ENCODE data around the gene ROR2. TPM values are rescaled to one million over a fixed set of nuclear protein-coding genes. Genes with fewer than 3 reads are reported as not detected.
A peak's percentile ranks its signal among the peaks of the same experiment; 100 is the strongest.

Gene ROR2
- total and polyA plus RNA-seq, 2 donors: 4.5 to 7.1 TPM

DNA sequence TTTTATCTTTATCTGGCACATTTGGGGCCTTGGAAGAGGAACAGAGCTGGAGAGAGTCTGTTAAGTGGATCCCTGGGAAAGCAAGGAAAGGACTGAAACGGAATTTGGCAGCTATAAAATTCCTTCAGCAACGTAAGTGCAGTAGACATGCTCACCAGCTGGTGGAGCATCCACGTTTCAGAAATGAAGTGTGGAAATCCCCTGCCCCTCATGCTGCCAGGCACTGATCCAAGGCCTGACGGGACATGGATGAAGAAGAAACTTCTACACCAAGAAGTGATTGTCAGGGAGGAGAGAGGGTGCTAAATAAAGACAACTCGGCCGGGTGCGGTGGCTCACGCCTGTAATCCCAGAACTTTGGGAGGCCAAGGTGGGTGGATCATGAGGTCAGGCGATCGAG is 209.3 kb downstream of the ROR2 start:
- Histone ChIP-seq H3K27ac (ENCODE audit: low read depth in 1 of 2, low read length in 1 of 2) (no peak overlapping the region), H3K36me3 (ENCODE audit: control insufficient read depth in 2 of 2, insufficient read depth in 2 of 2, low read length in 1 of 2) (no peaks in the 10 kb centered on the region), H3K9me3 (ENCODE audit: control insufficient read depth in 2 of 2, insufficient read depth in 1 of 2, low read length in 1 of 2) (no peaks in the 10 kb centered on the region), H3K4me1 (ENCODE audit: control insufficient read depth in 2 of 2, insufficient read depth in 2 of 2, low read length in 2 of 2) (no peaks in the 10 kb centered on the region), H3K4me3 (ENCODE audit: low read length in 2 of 2) (no peak overlapping the region), H3K27me3 (ENCODE audit: control insufficient read depth in 2 of 2, insufficient read depth in 1 of 2, low read length in 1 of 2) (no peaks in the 10 kb centered on the region)
- WGBS: 91% methylated on average over 10 of the region's 10 CpGs
- peak in 2 of 9 donors; percentile 2 to 24 for DNase-seq (ENCODE audit: low read depth in 6 of 9, low spot score in 9 of 9)

DNA sequence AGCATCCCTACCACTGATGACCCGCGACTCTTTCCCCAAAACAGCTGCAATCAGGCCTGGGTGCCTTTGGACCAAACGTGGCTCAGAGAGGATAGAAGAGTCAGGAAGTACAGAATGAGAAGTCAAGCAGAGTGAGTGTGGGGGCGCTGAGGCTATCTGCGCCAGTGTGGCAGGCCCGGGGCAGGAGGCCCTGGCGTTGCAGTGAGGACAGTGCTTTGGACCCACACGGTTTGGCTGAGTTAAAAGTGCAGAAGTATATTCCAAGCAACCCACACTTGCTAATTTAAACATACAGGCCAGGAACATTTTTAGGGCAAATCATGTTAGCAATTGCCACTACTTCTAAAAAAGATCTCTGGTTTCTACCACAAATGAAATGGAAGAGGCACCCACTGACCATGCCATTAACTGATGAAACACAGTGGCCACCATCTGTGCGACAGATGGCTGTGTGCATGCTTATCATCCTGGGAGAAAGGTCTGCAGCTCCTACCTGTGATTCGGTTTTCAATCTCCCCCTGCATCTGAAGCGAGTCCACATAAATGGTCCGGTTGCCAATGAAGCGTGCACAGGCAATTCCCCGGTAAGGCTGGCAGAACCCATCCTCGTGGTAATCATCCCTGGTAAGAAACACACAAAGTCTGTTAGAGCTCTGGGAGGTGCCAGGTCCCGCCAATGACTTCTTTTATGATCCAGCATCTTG is 213.0 kb downstream of the ROR2 start:
- Histone ChIP-seq H3K36me3 (ENCODE audit: control insufficient read depth in 2 of 2, insufficient read depth in 2 of 2, low read length in 1 of 2) (no peaks in the 10 kb centered on the region), H3K4me3 (ENCODE audit: low read length in 2 of 2) (no peak overlapping the region), H3K27me3 (ENCODE audit: control insufficient read depth in 2 of 2, insufficient read depth in 1 of 2, low read length in 1 of 2) (no peaks in the 10 kb centered on the region), H3K4me1 (ENCODE audit: control insufficient read depth in 2 of 2, insufficient read depth in 2 of 2, low read length in 2 of 2) (peaks cover 0 to 2% of the 10 kb centered on the region in 2 donors), H3K27ac (ENCODE audit: low read depth in 1 of 2, low read length in 1 of 2) (no peak overlapping the region), H3K9me3 (ENCODE audit: control insufficient read depth in 2 of 2, insufficient read depth in 1 of 2, low read length in 1 of 2) (no peaks in the 10 kb centered on the region)
- DNase-seq (ENCODE audit: low read depth in 6 of 9, low spot score in 9 of 9): no peak
- WGBS: 92% methylated on average over 16 of the region's 16 CpGs

DNA sequence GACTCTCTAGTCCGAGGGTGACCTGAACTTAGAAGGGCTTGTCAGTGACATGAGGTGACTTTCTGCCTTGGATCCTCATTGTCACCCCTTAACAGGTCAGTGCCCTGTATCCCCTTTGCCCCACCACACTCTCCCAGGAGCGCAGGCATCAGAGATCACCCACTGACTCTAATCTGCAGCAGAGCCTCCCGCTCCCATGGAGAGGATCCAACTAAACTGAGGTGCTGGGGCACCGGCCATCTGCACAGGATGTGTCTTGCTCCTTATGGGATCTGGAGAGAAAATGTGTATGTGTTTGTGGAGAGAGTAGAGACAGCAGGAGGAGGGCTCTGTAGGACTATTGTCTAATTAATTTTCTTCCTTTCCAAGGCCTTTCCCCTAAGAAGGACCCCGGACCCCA is 213.7 kb downstream of the ROR2 start:
- DNase-seq (ENCODE audit: low read depth in 6 of 9, low spot score in 9 of 9): no peak
- Histone ChIP-seq H3K36me3 (ENCODE audit: control insufficient read depth in 2 of 2, insufficient read depth in 2 of 2, low read length in 1 of 2) (no peaks in the 10 kb centered on the region), H3K27ac (ENCODE audit: low read depth in 1 of 2, low read length in 1 of 2) (no peak overlapping the region), H3K4me1 (ENCODE audit: control insufficient read depth in 2 of 2, insufficient read depth in 2 of 2, low read length in 2 of 2) (peaks cover 0 to 2% of the 10 kb centered on the region in 2 donors), H3K9me3 (ENCODE audit: control insufficient read depth in 2 of 2, insufficient read depth in 1 of 2, low read length in 1 of 2) (no peaks in the 10 kb centered on the region), H3K27me3 (ENCODE audit: control insufficient read depth in 2 of 2, insufficient read depth in 1 of 2, low read length in 1 of 2) (no peaks in the 10 kb centered on the region), H3K4me3 (ENCODE audit: low read length in 2 of 2) (no peak overlapping the region)
- WGBS: 92% methylated on average over 5 of the region's 5 CpGs

DNA sequence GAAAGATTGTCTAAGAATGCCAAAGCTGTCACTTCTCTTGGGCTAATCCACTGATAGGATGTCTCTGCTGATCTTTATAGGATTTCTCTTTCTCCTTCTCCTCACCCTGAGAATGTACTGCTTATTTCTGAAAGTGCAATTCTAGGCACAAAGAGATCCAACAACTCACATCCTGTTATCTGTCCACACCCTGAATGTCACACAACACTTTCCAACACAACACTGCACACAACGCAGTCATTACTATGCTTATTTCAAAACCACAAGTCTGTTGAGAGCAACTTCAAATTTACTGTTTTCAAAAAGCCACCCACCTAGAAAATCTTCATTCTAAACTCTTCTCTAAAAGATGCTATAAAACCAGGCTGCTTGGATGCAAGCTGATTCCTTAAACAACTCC is 215.0 kb downstream of the ROR2 start:
- peaks cover 0 to 2% of the 10 kb centered on the region in 2 donors for H3K4me1 ChIP-seq (ENCODE audit: control insufficient read depth in 2 of 2, insufficient read depth in 2 of 2, low read length in 2 of 2)
- H3K27ac ChIP-seq (ENCODE audit: low read depth in 1 of 2, low read length in 1 of 2): no peak overlapping the region
- WGBS: 93% methylated on average over 1 of the region's 1 CpG
- no peaks in the 10 kb centered on the region for H3K27me3 ChIP-seq (ENCODE audit: control insufficient read depth in 2 of 2, insufficient read depth in 1 of 2, low read length in 1 of 2)
- H3K9me3 ChIP-seq (ENCODE audit: control insufficient read depth in 2 of 2, insufficient read depth in 1 of 2, low read length in 1 of 2): no peaks in the 10 kb centered on the region
- no peak for DNase-seq (ENCODE audit: low read depth in 6 of 9, low spot score in 9 of 9)
- H3K4me3 ChIP-seq (ENCODE audit: low read length in 2 of 2): no peak overlapping the region
- no peaks in the 10 kb centered on the region for H3K36me3 ChIP-seq (ENCODE audit: control insufficient read depth in 2 of 2, insufficient read depth in 2 of 2, low read length in 1 of 2)

DNA sequence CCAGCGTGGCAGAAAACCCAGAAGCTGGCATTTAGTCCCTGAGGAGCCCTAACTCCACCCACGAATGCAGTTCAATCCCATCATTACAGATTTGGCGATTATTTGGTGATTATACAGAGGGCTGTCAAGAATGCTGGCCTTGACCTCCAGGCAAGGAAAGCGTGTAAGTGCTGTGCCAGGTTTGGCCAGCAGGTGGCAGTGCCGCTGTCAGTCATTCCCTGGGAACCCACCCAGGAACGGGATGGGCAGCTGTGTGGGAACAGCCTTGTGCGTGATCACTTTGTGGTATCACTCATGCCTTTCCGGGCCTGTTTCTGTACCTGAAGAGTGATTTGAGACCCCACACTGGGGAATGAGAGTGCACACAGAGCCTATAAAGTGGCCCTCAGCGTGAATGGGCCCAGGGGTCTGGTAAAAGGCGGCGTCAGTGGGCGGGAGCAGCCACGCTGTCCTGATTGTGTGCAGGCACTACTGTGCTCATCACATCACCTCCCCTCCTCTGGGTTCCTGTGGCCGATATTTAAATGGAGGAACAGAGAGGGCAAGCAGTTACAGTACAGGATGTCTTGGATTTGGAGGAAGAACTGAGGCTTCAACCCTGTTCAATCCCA is 215.6 kb downstream of the ROR2 start:
- Histone ChIP-seq H3K27ac (ENCODE audit: low read depth in 1 of 2, low read length in 1 of 2) (no peak overlapping the region), H3K4me1 (ENCODE audit: control insufficient read depth in 2 of 2, insufficient read depth in 2 of 2, low read length in 2 of 2) (peaks cover 0 to 2% of the 10 kb centered on the region in 2 donors), H3K4me3 (ENCODE audit: low read length in 2 of 2) (no peak overlapping the region), H3K9me3 (ENCODE audit: control insufficient read depth in 2 of 2, insufficient read depth in 1 of 2, low read length in 1 of 2) (no peaks in the 10 kb centered on the region), H3K27me3 (ENCODE audit: control insufficient read depth in 2 of 2, insufficient read depth in 1 of 2, low read length in 1 of 2) (no peaks in the 10 kb centered on the region), H3K36me3 (ENCODE audit: control insufficient read depth in 2 of 2, insufficient read depth in 2 of 2, low read length in 1 of 2) (no peaks in the 10 kb centered on the region)
- peak in 3 of 9 donors; percentile 41 to 51 (median 42) for DNase-seq (ENCODE audit: low read depth in 6 of 9, low spot score in 9 of 9)
- 50% methylated on average over 14 of the region's 14 CpGs for whole genome bisulfite sequencing

DNA sequence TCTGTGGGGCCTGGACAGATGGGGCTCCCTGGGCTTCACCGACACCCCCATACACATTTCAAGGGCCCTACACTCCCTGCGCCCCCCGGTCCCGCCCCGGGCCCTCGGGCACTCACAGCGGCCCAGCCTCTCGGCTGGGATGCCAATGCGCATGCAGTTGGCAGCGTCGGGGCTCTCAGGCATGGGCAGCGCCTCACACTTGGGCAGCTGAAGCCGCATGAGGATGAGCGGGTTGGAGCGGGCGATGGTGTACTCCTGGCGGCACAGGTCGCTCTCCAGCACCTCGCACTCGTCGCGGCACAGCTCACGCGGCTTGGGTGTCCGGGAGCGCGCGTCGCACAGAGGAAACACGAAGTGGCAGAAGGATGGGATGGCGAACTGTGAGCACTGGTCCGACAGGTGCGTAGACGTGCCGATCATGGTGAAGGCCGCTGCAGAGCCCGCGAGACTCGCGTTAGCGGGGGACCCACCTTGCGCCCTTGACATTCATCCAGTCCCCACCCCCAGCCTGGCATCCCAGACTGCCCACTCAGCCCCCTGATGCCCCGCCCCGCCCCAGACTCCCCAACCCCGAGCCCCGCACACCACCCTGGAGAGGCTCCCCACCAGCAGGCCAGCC is 216.9 kb downstream of the ROR2 start:
- H3K4me3 ChIP-seq (ENCODE audit: low read length in 2 of 2): no peak overlapping the region
- H3K27me3 ChIP-seq (ENCODE audit: control insufficient read depth in 2 of 2, insufficient read depth in 1 of 2, low read length in 1 of 2): no peaks in the 10 kb centered on the region
- DNase-seq (ENCODE audit: low read depth in 6 of 9, low spot score in 9 of 9): no peak
- 97% methylated on average over 46 of the region's 46 CpGs for WGBS
- no peak overlapping the region for H3K27ac ChIP-seq (ENCODE audit: low read depth in 1 of 2, low read length in 1 of 2)
- peaks cover 0 to 2% of the 10 kb centered on the region in 2 donors for H3K4me1 ChIP-seq (ENCODE audit: control insufficient read depth in 2 of 2, insufficient read depth in 2 of 2, low read length in 2 of 2)
- H3K36me3 ChIP-seq (ENCODE audit: control insufficient read depth in 2 of 2, insufficient read depth in 2 of 2, low read length in 1 of 2): no peaks in the 10 kb centered on the region
- no peaks in the 10 kb centered on the region for H3K9me3 ChIP-seq (ENCODE audit: control insufficient read depth in 2 of 2, insufficient read depth in 1 of 2, low read length in 1 of 2)

DNA sequence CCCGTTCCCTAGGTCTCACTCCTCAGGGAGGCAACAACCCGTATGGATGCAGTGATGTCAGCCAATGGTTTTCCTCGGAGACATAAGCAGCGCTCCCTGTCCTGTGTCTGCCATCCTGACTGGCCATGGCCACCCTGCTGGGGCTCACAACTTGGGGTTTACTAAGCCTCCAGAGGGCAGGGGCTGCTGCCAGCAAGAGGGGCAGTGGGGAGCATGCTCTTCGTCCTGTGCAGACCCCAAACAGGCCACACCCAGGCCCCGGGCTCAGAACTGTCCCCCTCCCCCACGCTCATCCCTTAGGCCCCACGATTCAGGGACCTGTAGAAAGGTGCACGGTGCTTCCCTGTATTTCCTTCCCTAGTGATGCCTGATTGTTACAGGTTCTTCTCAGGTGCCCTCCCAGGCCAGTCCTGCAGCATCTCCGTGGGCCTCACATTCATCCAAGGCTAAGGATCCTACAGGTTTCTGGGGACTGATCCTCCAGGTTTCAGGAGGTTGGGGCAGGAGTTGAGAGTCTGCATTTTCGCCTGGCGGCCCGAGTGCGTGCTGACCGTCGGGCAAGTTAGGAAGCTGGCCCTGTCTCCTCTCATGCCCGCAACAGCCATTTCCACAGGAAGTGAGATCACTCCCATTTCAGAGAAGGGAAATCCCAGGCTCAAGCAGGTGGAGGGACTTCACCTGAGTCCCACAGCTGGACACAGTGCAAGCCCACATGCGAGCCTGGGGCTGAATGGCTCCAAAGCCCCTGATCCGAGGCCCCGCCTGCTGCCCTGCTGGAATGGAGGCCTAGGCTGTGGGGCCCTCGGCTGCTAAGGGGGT is 217.6 kb downstream of the ROR2 start:
- Histone ChIP-seq H3K27me3 (ENCODE audit: control insufficient read depth in 2 of 2, insufficient read depth in 1 of 2, low read length in 1 of 2) (no peaks in the 10 kb centered on the region), H3K27ac (ENCODE audit: low read depth in 1 of 2, low read length in 1 of 2) (no peak overlapping the region), H3K36me3 (ENCODE audit: control insufficient read depth in 2 of 2, insufficient read depth in 2 of 2, low read length in 1 of 2) (no peaks in the 10 kb centered on the region), H3K4me3 (ENCODE audit: low read length in 2 of 2) (no peak overlapping the region), H3K9me3 (ENCODE audit: control insufficient read depth in 2 of 2, insufficient read depth in 1 of 2, low read length in 1 of 2) (no peaks in the 10 kb centered on the region), H3K4me1 (ENCODE audit: control insufficient read depth in 2 of 2, insufficient read depth in 2 of 2, low read length in 2 of 2) (peaks cover 0 to 2% of the 10 kb centered on the region in 2 donors)
- no peak for DNase-seq (ENCODE audit: low read depth in 6 of 9, low spot score in 9 of 9)
- WGBS: 92% methylated on average over 21 of the region's 21 CpGs

DNA sequence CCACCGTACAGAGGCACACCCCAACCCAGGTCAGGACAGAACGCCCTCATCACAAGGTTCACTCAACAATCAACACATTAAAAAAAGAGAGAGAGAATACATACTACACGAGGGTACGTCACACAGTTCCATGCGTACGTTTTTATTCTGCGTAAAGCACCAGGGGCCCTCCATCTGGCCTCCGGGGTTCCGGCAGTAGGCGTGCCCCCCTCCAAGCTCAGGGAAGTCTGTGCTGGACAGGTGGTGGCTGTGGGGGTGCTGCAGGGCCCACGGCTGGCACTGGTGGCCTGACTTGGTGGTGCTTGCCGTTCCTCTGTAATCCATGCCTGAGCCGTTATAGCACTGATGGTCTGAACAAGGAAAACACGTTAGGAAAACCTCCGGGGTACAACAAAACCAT is 219.2 kb downstream of the ROR2 start:
- H3K27ac ChIP-seq (ENCODE audit: low read depth in 1 of 2, low read length in 1 of 2): no peak overlapping the region
- H3K4me1 ChIP-seq (ENCODE audit: control insufficient read depth in 2 of 2, insufficient read depth in 2 of 2, low read length in 2 of 2): peaks cover 0 to 2% of the 10 kb centered on the region in 2 donors
- WGBS: 96% methylated on average over 15 of the region's 15 CpGs
- no peak for DNase-seq (ENCODE audit: low read depth in 6 of 9, low spot score in 9 of 9)
- H3K36me3 ChIP-seq (ENCODE audit: control insufficient read depth in 2 of 2, insufficient read depth in 2 of 2, low read length in 1 of 2): no peaks in the 10 kb centered on the region
- no peaks in the 10 kb centered on the region for H3K27me3 ChIP-seq (ENCODE audit: control insufficient read depth in 2 of 2, insufficient read depth in 1 of 2, low read length in 1 of 2)
- H3K4me3 ChIP-seq (ENCODE audit: low read length in 2 of 2): no peak overlapping the region
- no peaks in the 10 kb centered on the region for H3K9me3 ChIP-seq (ENCODE audit: control insufficient read depth in 2 of 2, insufficient read depth in 1 of 2, low read length in 1 of 2)

DNA sequence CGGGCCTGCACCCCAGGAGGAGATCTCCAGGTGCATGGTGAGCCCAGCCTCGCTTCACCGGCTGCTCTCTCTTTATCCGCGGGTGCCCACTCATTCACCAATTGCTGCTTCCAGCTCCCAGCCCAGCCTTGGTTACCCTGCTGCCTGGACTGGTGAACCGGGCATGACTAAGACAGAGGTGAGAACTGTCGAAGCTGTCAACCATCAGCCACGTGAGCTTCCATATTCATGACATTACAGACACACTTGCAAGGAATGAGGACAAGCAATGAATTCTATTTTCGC is 220.5 kb downstream of the ROR2 start:
- DNase-seq (ENCODE audit: low read depth in 6 of 9, low spot score in 9 of 9): no peak
- Histone ChIP-seq H3K4me1 (ENCODE audit: control insufficient read depth in 2 of 2, insufficient read depth in 2 of 2, low read length in 2 of 2) (peaks cover 0 to under 1% of the 10 kb centered on the region in 2 donors), H3K36me3 (ENCODE audit: control insufficient read depth in 2 of 2, insufficient read depth in 2 of 2, low read length in 1 of 2) (no peaks in the 10 kb centered on the region), H3K4me3 (ENCODE audit: low read length in 2 of 2) (no peak overlapping the region), H3K27ac (ENCODE audit: low read depth in 1 of 2, low read length in 1 of 2) (no peak overlapping the region), H3K9me3 (ENCODE audit: control insufficient read depth in 2 of 2, insufficient read depth in 1 of 2, low read length in 1 of 2) (no peaks in the 10 kb centered on the region), H3K27me3 (ENCODE audit: control insufficient read depth in 2 of 2, insufficient read depth in 1 of 2, low read length in 1 of 2) (no peaks in the 10 kb centered on the region)
- 82% methylated on average over 9 of the region's 9 CpGs for WGBS
